Karpas-422 (cell line): ENCODE data around the gene POMP. TPM values are rescaled to one million over a fixed set of nuclear protein-coding genes. Genes with fewer than 3 reads are reported as not detected.

Source experiments
- small RNA-seq: library from RNA; depleted of rRNA; stranded (forward); fragments of <200 nt; gene quantifications from one replicate; pipeline ENCODE3, GENCODE V24; 2014
- total RNA-seq: library from RNA; depleted of rRNA; stranded (reverse); fragments of >200 nt; shearing (Covaris generic); gene quantifications from 2 replicates; pipeline ENCODE4 v1.2.3, GENCODE V29; 2014; ENCODE audit warnings: low replicate concordance; rRNA removed

POMP gene
- total RNA-seq, 1 experiment from 2014 or later, result 57.1 TPM

Small RNAs within 50 kb of the gene (small RNA-seq; reads per million reads assigned to genes)
- gene RF00019, result not detected
- gene RNU6-53P, result not detected

Other genes with a start within 250 kb of the POMP start
- gene FLT1, start 164.0 kb upstream of the POMP start, total RNA-seq, result not detected in 2 replicates
- gene SLC46A3, start 59.8 kb downstream of the POMP start, total RNA-seq, result 2.1 and 4.5 TPM in 2 replicates
- gene MTUS2, start 161.2 kb downstream of the POMP start, total RNA-seq, result 4.7 and 6.6 TPM in 2 replicates